ENCODE data around the gene HEBP2. TPM values are rescaled to one million over a fixed set of nuclear protein-coding genes. Genes with fewer than 3 reads are reported as not detected.

The HEBP2 gene
- total RNA-seq, 6 experiments from 2014 or later, result 37.3 to 69.2 (median 53.0) TPM

DNA sequence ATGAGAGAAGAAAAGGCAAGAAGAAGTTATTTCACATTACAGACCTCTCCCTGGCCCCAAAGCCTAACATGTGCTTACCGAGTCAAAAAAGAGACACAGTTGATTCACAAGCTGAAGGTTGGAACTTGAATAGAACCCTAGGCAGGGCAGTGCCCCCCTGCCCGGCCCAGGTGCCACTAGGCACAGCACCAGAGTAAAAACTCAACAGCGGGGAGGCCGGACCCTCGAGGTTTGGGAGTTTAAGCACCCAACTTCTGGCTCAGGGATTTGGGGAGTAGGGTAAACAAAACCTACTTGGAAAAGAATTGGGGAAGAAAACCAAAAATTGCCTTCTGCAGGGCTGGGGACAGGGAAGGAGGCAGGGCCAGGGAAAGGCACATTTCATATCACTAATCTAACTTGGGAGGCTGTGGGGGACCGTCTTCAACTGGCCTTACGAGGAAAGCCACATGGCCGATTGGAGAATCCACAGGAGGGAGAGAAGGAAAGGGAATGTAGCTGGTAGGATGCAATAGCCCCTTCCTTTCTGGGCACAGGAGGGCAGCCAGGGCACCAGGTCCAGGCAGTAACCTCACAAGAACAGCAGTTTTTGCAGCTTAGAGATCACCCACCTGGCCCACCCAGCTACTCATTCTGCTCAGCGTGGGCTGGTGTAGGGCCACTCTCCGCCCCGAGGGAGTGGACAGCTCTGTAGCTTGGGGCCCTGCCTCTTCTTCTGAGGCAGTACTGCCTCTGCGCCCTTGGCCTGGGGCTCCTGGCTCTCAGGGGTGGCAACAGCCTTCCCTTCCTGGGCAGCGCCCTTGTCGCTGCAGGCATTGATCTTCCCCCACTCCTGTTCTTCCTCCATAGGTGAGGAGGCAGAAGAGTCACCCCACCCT lies 1.8 kb upstream of the HEBP2 start:
- DNase-seq (no peak), ATAC-seq (no peak)
- Histone ChIP-seq H3K9me3 (no peaks in the 10 kb centered on the region), H3K27ac (no peak overlapping the region), H3K27me3 (no peaks in the 10 kb centered on the region), H3K36me3 (peaks cover 0 to 14% (median 7%) of the 10 kb centered on the region in 4 donors), H3K4me3 (no peak overlapping the region), H3K4me1 (peaks cover 0 to 8% (median under 1%) of the 10 kb centered on the region in 4 donors)
- 92% methylated on average over 8 of the region's 14 CpGs for WGBS (ENCODE audit: insufficient coverage, low coverage, low lambda C conversion rate, missing lambda C conversion rate)
- TF ChIP-seq POLR2A (IDR thresholded peaks at IDR 0.05), result no peak
- TF ChIP-seq, protein P1, sequence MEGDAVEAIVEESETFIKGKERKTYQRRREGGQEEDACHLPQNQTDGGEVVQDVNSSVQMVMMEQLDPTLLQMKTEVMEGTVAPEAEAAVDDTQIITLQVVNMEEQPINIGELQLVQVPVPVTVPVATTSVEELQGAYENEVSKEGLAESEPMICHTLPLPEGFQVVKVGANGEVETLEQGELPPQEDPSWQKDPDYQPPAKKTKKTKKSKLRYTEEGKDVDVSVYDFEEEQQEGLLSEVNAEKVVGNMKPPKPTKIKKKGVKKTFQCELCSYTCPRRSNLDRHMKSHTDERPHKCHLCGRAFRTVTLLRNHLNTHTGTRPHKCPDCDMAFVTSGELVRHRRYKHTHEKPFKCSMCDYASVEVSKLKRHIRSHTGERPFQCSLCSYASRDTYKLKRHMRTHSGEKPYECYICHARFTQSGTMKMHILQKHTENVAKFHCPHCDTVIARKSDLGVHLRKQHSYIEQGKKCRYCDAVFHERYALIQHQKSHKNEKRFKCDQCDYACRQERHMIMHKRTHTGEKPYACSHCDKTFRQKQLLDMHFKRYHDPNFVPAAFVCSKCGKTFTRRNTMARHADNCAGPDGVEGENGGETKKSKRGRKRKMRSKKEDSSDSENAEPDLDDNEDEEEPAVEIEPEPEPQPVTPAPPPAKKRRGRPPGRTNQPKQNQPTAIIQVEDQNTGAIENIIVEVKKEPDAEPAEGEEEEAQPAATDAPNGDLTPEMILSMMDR (IDR thresholded peaks at IDR 0.05), result no peak
- intact Hi-C loops (cut with DNase I), result loop anchor here in 1 of 2 donors (10.0 kb wide), 1 partner anchor 107 kb away; no protein-coding TSS in a partner anchor

DNA sequence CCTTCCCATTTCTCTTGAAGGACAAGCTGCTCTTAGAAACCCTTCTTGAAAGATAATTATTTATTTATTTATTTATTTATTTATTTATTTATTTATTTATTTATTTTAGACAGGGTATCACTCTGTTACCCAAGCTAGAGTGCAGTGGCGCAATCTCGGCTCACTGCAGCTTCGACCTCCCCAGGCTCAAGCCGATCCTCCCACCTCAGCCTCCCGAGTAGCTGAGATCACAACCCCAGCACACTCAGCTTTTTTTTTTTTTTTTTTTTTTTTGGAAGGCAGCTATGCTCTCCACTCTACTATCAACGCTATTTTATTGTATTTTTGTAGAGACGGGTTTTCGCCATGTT lies 1.2 kb upstream of the HEBP2 start:
- TF ChIP-seq, protein P1 (IDR thresholded peaks at IDR 0.05), result no peak
- no peak for TF ChIP-seq POLR2A (IDR thresholded peaks at IDR 0.05)
- peaks cover 0 to 20% (median 10%) of the 10 kb centered on the region in 4 donors for H3K36me3 ChIP-seq
- ATAC-seq, result no peak
- no peak for DNase-seq
- H3K4me1 ChIP-seq, result peaks cover 0 to 15% (median 3%) of the 10 kb centered on the region in 4 donors
- no peaks in the 10 kb centered on the region for H3K9me3 ChIP-seq
- peak overlapping the region in 1 of 3 donors; percentile 89 for H3K27ac ChIP-seq
- 87% methylated on average over 6 of the region's 8 CpGs for WGBS (ENCODE audit: insufficient coverage, low coverage, low lambda C conversion rate, missing lambda C conversion rate)
- no peaks in the 10 kb centered on the region for H3K27me3 ChIP-seq
- H3K4me3 ChIP-seq, result peak overlapping the region in 1 of 3 donors; percentile 78
- intact Hi-C loops (cut with DNase I), result loop anchor here in 1 of 2 donors (10.0 kb wide), 1 partner anchor 108 kb away; no protein-coding TSS in a partner anchor

DNA sequence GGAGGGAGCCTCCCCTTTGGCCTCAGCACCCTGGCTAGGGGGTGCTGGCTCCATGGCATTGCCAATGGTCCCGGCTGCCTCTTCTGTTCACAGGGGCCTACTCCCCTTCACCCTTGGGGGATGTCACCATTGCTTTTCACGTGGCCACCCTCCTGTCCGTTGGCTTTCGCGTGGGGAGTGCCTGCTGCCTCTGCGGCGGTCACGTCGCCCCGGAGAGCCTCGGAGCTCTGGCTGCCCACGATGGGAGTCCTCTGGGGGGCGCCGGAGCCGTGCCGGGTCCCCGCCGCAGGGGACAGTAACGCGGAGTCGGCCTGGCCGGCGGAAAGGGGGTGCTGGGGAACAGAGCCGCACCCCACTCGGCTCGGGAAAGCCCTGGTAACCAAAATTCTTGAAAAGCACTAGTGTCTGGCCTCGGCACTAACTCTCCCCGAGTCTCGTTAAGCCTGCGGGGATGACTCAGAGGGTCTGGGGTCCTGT lies 661 bp upstream of the HEBP2 start:
- peak; percentile 64 to 72 (median 69) for DNase-seq
- no peaks in the 10 kb centered on the region for H3K9me3 ChIP-seq
- peaks cover 0 to 20% (median 6%) of the 10 kb centered on the region in 4 donors for H3K4me1 ChIP-seq
- no peaks in the 10 kb centered on the region for H3K27me3 ChIP-seq
- ATAC-seq, result peak; percentile 28 to 49 (median 44)
- 0% methylated on average over 12 of the region's 30 CpGs for WGBS (ENCODE audit: insufficient coverage, low coverage, low lambda C conversion rate, missing lambda C conversion rate)
- peak overlapping the region; percentile 61 to 78 (median 78) for H3K4me3 ChIP-seq
- intact Hi-C loops (cut with DNase I), result loop anchor here in 1 of 2 donors (10.0 kb wide), 1 partner anchor 109 kb away; no protein-coding TSS in a partner anchor
- TF ChIP-seq, protein P1 (IDR thresholded peaks at IDR 0.05), result no peak
- TF ChIP-seq POLR2A (IDR thresholded peaks at IDR 0.05), result no peak
- peak overlapping the region; percentile 76 to 97 (median 89) for H3K27ac ChIP-seq
- H3K36me3 ChIP-seq, result peaks cover 0 to 26% (median 12%) of the 10 kb centered on the region in 4 donors

DNA sequence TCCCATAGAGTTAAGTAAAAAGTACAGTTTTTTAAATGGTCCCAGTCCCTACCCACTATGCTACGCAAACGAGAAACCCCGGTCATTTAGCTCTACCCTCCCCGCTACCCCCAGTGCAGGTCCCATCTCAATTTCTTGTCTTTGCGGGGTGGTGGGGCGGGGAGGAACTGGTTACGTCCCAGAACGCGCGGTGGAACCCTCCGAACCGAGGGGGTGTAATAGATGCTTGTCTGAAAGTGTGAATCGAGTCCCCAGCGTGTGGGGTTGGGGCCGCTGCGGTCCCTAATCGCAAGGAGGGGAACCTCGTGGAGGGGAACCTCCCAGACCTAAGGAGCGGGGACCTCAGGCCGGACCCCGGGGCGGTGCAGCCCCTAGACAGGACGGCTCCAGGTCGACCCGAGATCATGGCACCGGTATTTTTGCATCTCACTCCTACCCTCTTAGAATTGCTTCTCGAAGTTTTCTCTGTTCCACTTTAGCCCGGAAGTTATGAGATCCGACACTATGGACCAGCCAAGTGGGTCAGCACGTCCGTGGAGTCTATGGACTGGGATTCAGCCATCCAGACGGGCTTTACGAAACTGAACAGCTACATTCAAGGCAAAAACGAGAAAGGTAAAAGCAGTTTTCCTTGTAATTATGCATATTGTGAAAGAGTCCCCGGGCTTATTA lies 779 bp downstream of the HEBP2 start:
- DNase-seq, result peak; percentile 47 to 69 (median 63)

More for the DNA sequence above, 779 bp downstream of the HEBP2 start:
- Histone ChIP-seq H3K4me1 (peaks cover 0 to 24% (median 11%) of the 10 kb centered on the region in 4 donors), H3K4me3 (peak overlapping the region; percentile 61 to 78 (median 78)), H3K27ac (peak overlapping the region; percentile 76 to 97 (median 89)), H3K9me3 (no peaks in the 10 kb centered on the region), H3K27me3 (no peaks in the 10 kb centered on the region), H3K36me3 (peaks cover 0 to 33% (median 14%) of the 10 kb centered on the region in 4 donors)
- intact Hi-C loops (cut with DNase I), result loop anchor here in 1 of 2 donors (10.0 kb wide), 1 partner anchor 110 kb away; no protein-coding TSS in a partner anchor
- ATAC-seq, result peak; percentile 6 to 17 (median 12)
- TF ChIP-seq POLR2A (IDR thresholded peaks at IDR 0.05), result no peak
- TF ChIP-seq, protein P1 (IDR thresholded peaks at IDR 0.05), result no peak
- 3% methylated on average over 27 of the region's 35 CpGs for WGBS (ENCODE audit: insufficient coverage, low coverage, low lambda C conversion rate, missing lambda C conversion rate)

Data from right lobe of liver (tissue), 6 donors.